DOHH2 (cell line): Measurements from ENCODE around the gene PDE6C.

Experiments used
- H3F3A ChIP-seq: fragments of 200-600 bp; sonication (generic), shearing (Covaris generic); 2 replicates; pipeline ENCODE4 v1.6.0; 2016; ENCODE audit warnings: antibody characterized with exemption, mild to moderate bottlenecking; ENCODE audit not compliant: control insufficient read depth, insufficient read depth
- H3K27ac ChIP-seq: fragments of 200-600 bp; sonication (generic); 2 replicates; pipeline ENCODE4 v1.5.1; 2014; ENCODE audit warnings: low read depth, mild to moderate bottlenecking, low read length, moderate library complexity
- H3K27me3 ChIP-seq: fragments of 200-600 bp; sonication (generic); 2 replicates; pipeline ENCODE4 v1.6.1; 2014; ENCODE audit warnings: mild to moderate bottlenecking, low read length, mixed read lengths; ENCODE audit not compliant: control insufficient read depth
- H3K36me3 ChIP-seq: fragments of 200-600 bp; sonication (generic); 2 replicates; pipeline ENCODE4 v1.6.1; 2014; ENCODE audit warnings: mild to moderate bottlenecking, low read length, moderate library complexity, mixed read lengths; ENCODE audit not compliant: control insufficient read depth
- H3K4me1 ChIP-seq: fragments of 200-600 bp; sonication (generic); 2 replicates; pipeline ENCODE4 v1.6.1; 2014; ENCODE audit warnings: mild to moderate bottlenecking, low read length, mixed read lengths; ENCODE audit not compliant: control insufficient read depth
- H3K4me2 ChIP-seq: fragments of 200-600 bp; sonication (generic); 2 replicates; pipeline ENCODE4 v1.6.0; 2014; ENCODE audit warnings: mild to moderate bottlenecking, low read length, moderate library complexity
- H3K4me3 ChIP-seq: fragments of 200-600 bp; sonication (generic); 2 replicates; pipeline ENCODE4 v1.5.1; 2014; ENCODE audit warnings: mild to moderate bottlenecking, low read length, mixed read lengths
- H3K79me2 ChIP-seq: fragments of 200-600 bp; sonication (generic); 2 replicates; pipeline ENCODE4 v1.6.1; 2014; ENCODE audit warnings: mild to moderate bottlenecking, low read length, mixed read lengths; ENCODE audit not compliant: control insufficient read depth
- H3K9me2 ChIP-seq: fragments of 200-600 bp; sonication (generic); replicated peaks from 2 replicates; pipeline ENCODE4 v1.6.1; 2014; ENCODE audit warnings: mild to moderate bottlenecking, low read length, mixed read lengths; ENCODE audit not compliant: control insufficient read depth
- H3K9me3 ChIP-seq: fragments of 200-600 bp; sonication (generic); 2 replicates; pipeline ENCODE4 v1.6.1; 2014; ENCODE audit warnings: antibody characterized with exemption, low read length, mixed read lengths; ENCODE audit not compliant: control insufficient read depth, insufficient read depth
- H4K20me1 ChIP-seq: fragments of 200-600 bp; sonication (generic); 2 replicates; pipeline ENCODE4 v1.6.0; 2014; ENCODE audit warnings: low read depth, mild to moderate bottlenecking, antibody characterized with exemption, low read length, moderate library complexity; ENCODE audit not compliant: control insufficient read depth, insufficient read depth
- CTCF ChIP-seq: fragments of 200-600 bp; sonication (generic); IDR thresholded peaks from one replicate; pipeline ENCODE4 v1.5.1; 2014; ENCODE audit warnings: antibody characterized with exemption, mild to moderate bottlenecking, low read depth, low read length; ENCODE audit not compliant: poor library complexity, severe bottlenecking
- EZH2phosphoT487 ChIP-seq: fragments of 200-600 bp; sonication (generic); IDR thresholded peaks from 2 replicates; pipeline ENCODE4 v1.6.1; 2017; ENCODE audit warnings: borderline replicate concordance, mild to moderate bottlenecking, antibody characterized with exemption, low read length, moderate library complexity, mixed read lengths

Gene PDE6C

GRCh38 chr10:93572606-93573005, 39.7 kb upstream of the PDE6C start:
- no peaks in the 10 kb centered on the region for H3K9me2 ChIP-seq
- TF ChIP-seq EZH2phosphoT487 = no peak
- no peak for TF ChIP-seq CTCF

DNA sequence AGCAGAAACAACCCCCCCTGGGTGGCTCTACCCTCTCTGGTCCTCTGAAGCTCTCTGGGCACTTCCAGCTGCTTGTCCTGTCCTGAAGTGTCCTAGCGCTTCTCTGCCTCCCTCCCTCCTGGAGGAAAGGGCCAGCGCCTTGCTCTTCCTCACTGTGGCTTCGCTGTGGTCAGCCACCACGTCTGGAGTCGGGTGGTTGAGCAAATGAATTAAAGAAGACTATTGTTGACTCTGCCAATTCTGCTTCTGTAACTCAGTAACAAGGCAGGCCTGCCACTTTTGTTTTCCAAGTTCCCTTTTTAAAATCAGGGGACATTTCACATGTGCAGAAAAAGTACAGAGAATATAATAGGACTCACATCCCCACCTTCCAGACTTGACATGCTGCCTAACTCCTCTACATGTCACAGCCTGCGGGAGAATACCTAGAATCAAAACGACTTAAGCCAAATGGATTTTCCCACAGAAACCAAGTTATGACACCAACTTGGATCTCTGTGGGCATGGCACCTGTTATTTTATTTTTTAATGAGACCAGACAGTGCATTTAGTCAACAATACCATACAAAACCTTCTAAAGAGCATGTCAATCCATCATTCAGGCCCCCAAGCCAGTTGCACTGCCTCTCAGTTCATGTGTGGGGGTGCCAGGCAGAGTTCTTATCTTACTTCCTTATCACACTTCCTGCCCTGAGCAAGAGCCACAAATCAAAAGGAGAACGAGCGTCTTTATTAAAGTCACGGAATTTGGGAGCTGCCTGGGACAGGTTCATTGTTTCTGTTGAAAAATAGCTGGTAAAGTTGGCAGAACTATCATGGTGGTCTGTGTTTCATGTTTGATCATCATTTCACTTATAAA, 39.1 kb upstream of the PDE6C start:
- H3K4me2 ChIP-seq = no peak overlapping the region
- peaks cover 9% of the 10 kb centered on the region; the same call in 1 of the 2 replicates for H3K27me3 ChIP-seq
- H3K27ac ChIP-seq = no peak overlapping the region
- H3K4me3 ChIP-seq = no peak overlapping the region
- H3K79me2 ChIP-seq = no peaks in the 10 kb centered on the region
- H3F3A ChIP-seq = no peaks in the 10 kb centered on the region
- H3K9me3 ChIP-seq = no peaks in the 10 kb centered on the region
- H3K36me3 ChIP-seq = no peaks in the 10 kb centered on the region
- no peaks in the 10 kb centered on the region for H4K20me1 ChIP-seq
- no peaks in the 10 kb centered on the region for H3K4me1 ChIP-seq
- no peaks in the 10 kb centered on the region for H3K9me2 ChIP-seq
- TF ChIP-seq CTCF (no peak), EZH2phosphoT487 (no peak)

More at GRCh38 chr10:93572606-93573005, 39.7 kb upstream of the PDE6C start:
- no peaks in the 10 kb centered on the region for H3K4me1 ChIP-seq
- H3K4me3 ChIP-seq = no peak overlapping the region
- H3K36me3 ChIP-seq = no peaks in the 10 kb centered on the region
- H3K4me2 ChIP-seq = no peak overlapping the region
- H3K27ac ChIP-seq = no peak overlapping the region
- no peaks in the 10 kb centered on the region for H4K20me1 ChIP-seq
- no peaks in the 10 kb centered on the region for H3K9me3 ChIP-seq
- H3K27me3 ChIP-seq = peaks cover 9% of the 10 kb centered on the region; the same call in 1 of the 2 replicates
- H3F3A ChIP-seq = no peaks in the 10 kb centered on the region
- no peaks in the 10 kb centered on the region for H3K79me2 ChIP-seq

DNA sequence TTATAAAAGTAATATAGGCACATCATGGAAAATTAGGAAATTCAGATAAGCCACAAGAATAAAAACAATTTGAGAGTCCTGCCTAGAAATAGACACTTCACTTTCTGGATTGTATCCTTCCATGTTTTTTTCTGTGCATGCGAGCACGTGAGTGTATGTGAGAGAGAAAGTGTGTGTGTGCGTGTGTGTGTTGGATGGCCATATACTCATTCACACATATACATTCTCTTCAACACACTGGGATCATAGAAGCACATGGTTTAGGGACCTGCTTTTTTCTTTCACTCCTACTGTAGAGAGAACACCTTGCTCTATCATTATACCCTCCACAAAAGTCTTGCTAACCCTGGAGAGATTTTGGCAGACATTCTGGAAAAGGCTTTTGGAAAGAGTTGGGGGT, 38.4 kb upstream of the PDE6C start:
- peaks cover 9% of the 10 kb centered on the region; the same call in 1 of the 2 replicates for H3K27me3 ChIP-seq
- H3K79me2 ChIP-seq = no peaks in the 10 kb centered on the region
- no peak overlapping the region for H3K27ac ChIP-seq
- no peaks in the 10 kb centered on the region for H3F3A ChIP-seq
- TF ChIP-seq EZH2phosphoT487 = no peak
- no peak for TF ChIP-seq CTCF
- no peak overlapping the region for H3K4me2 ChIP-seq
- H4K20me1 ChIP-seq = no peaks in the 10 kb centered on the region
- no peaks in the 10 kb centered on the region for H3K9me2 ChIP-seq
- no peaks in the 10 kb centered on the region for H3K36me3 ChIP-seq
- no peaks in the 10 kb centered on the region for H3K9me3 ChIP-seq
- no peak overlapping the region for H3K4me3 ChIP-seq
- H3K4me1 ChIP-seq = no peaks in the 10 kb centered on the region
